Stomach smooth muscle (tissue), 2 donors: ENCODE data around the gene ASB10.

Source experiments
- H3K27ac ChIP-seq: one replicate; pipeline ENCODE4 v1.7.0; 2013; ENCODE audit warnings: mild to moderate bottlenecking, low read length, inconsistent platforms
- H3K27me3 ChIP-seq, 2 donors: one replicate each; pipeline ENCODE4 v1.7.0; 2013; ENCODE audit warnings: low read length in 2 of 2; ENCODE audit not compliant: insufficient read depth in 2 of 2, control insufficient read depth in 1 of 2
- H3K36me3 ChIP-seq, 2 donors: one replicate each; pipeline ENCODE4 v1.7.0; 2013; ENCODE audit warnings: low read length in 2 of 2; ENCODE audit not compliant: control insufficient read depth in 2 of 2, insufficient read depth in 2 of 2
- H3K4me1 ChIP-seq: one replicate; pipeline ENCODE4 v1.7.0; 2013; ENCODE audit warnings: low read length; ENCODE audit not compliant: control insufficient read depth, insufficient read depth
- H3K4me3 ChIP-seq, 2 donors: one replicate each; pipeline ENCODE4 v1.7.0; 2013; ENCODE audit warnings: low read length in 2 of 2
- H3K9ac ChIP-seq, 2 donors: one replicate each; pipeline ENCODE4 v1.7.0; 2013; ENCODE audit warnings: low read length in 2 of 2, mild to moderate bottlenecking in 1 of 2
- H3K9me3 ChIP-seq, 2 donors: one replicate each; pipeline ENCODE4 v1.7.0; 2013; ENCODE audit warnings: low read length in 2 of 2; ENCODE audit not compliant: control insufficient read depth in 2 of 2
- donor health status: healthy.
- donor health status: Pancreatic carcinoma.

Gene ASB10

DNA sequence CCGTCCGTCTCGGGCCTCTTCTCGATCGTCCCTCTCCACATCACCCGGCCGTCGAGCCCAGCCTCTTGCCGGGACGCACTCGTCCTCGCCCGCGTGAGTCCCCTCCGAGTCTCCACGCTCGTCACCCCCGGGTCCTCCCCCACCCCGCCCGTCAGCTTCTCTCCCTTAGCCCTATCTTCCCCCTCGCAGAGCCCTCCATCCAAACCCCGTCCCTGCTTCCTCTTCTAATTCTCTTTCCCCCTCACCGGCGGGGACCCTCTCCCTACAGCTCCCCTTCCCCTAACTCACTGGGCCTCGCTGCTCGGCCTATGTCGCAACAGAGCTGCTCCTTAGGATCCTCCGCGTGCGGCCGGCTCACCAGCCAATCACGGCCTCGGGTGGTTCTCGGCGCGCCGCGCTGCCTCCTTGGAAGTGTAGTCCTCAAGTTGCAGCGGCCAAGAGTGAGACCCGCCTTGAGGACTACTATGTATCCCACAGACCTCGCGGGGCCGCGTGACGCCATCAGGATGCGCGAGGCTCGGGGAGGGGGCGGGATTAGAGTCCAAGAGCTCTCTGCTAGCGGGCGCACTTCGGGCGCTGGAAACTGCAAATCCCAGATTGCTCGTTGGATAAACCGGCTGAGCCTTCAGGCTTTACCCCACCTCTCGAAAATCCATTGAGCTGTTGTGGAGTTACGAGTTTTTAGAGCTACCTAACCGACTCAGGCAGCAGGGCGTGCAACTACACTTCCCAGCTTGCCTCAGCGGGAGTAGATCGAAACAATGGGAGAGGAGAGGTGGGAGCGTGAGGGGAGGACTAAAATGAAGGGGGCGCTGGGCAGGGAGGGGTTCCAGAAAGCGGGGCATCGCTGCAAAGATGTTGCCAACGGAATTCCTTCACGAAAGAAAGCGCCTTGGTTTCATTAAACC lies 40.1 kb upstream of the ASB10 start, which contains the start of gene ABCF2:
ABCF2 (minus strand) TSS at position 331 of the 908 bp plus-strand sequence. CDS start 747 bp downstream, outside the sequence.
- peak within 1 kb of the TSS; percentile 82 for H3K27ac ChIP-seq
- peak within 1 kb of the TSS; percentile 91 to 92 for H3K9ac ChIP-seq
- H3K27me3 ChIP-seq = no peaks in the 10 kb centered on the region
- H3K9me3 ChIP-seq = no peaks in the 10 kb centered on the region
- H3K4me3 ChIP-seq = peak within 1 kb of the TSS; percentile 81 to 96
- H3K36me3 ChIP-seq = peaks cover 25 to 27% of the 10 kb centered on the region in 2 donors
- H3K4me1 ChIP-seq = peaks cover 27% of the 10 kb centered on the region

DNA sequence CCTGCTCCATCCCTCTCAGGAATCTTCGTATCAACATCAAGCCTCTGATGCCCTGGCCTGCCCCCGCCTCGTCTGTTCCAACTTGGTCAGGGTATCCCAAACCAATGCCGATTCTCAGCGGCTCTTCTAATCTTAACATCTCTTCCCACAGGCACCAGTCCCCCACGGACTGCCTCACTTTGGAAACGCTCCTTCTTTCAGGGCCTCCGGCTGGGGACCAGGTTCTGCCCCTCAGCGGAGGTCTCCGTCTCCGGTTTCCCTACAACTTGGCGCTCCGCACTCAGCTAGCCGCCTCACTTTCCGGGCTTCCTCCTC lies 39.5 kb upstream of the ASB10 start:
- peak overlapping the region; percentile 91 to 92 for H3K9ac ChIP-seq
- peak overlapping the region; percentile 71 to 96 for H3K4me3 ChIP-seq
- peaks cover 23% of the 10 kb centered on the region for H3K4me1 ChIP-seq
- H3K9me3 ChIP-seq = no peaks in the 10 kb centered on the region
- peaks cover 28 to 32% of the 10 kb centered on the region in 2 donors for H3K36me3 ChIP-seq
- peak overlapping the region; percentile 76 for H3K27ac ChIP-seq
- no peaks in the 10 kb centered on the region for H3K27me3 ChIP-seq

DNA sequence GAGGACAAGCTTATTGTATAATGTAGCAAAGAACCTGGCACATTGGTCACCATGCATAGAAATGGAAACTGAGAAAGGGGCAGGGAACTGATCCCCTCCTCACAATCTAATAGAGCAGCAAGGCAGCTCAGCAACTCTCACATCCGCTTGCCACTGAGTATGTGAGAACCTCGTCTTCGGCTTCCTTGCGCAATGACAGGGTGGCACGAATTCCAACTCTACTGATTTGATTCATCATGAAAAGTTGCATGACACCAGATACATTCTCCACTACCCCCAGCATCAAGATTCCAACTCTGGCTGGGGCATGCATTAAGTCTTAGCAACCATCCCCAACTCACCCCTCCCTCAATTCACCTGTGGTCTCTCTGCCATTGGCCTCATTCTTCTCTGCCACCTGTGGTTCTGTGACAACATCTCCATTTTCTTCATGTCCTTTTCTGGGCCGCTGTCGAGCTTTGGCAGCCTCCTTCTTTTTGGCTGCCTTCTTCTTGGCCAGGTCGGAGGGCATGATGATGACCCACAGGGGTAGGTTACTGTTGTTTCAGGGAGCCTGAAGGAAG lies 39.0 kb upstream of the ASB10 start:
- Histone ChIP-seq H3K36me3 (peaks cover 30 to 33% of the 10 kb centered on the region in 2 donors), H3K27ac (no peak overlapping the region), H3K9ac (peak overlapping the region; percentile 91 to 92), H3K4me1 (peaks cover 23% of the 10 kb centered on the region), H3K27me3 (no peaks in the 10 kb centered on the region), H3K4me3 (peak overlapping the region; percentile 71 to 96), H3K9me3 (no peaks in the 10 kb centered on the region)

DNA sequence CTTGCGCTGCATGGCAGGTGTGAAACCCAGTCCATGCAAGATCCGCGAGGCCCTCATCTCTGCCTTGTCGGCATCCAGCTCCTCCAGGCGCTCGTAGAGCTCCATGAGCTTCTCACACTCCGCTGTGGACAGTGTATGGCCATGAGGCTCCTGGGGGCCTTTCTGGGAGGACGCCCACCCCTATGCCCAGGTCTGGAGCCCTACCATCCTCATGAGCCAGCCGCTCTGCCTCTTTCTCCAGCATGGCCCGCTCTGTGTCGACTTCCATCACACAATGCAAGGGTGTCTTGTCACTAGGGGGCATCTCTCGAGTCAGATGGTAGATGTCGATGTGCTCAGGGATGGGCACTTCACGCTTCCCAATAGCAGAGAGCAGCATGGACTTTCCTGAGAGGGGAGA lies 36.7 kb upstream of the ASB10 start:
- Histone ChIP-seq H3K4me3 (no peak overlapping the region), H3K27me3 (no peaks in the 10 kb centered on the region), H3K27ac (no peak overlapping the region), H3K9me3 (no peaks in the 10 kb centered on the region), H3K36me3 (peaks cover 46 to 47% of the 10 kb centered on the region in 2 donors), H3K9ac (no peak overlapping the region), H3K4me1 (peaks cover 23% of the 10 kb centered on the region)

DNA sequence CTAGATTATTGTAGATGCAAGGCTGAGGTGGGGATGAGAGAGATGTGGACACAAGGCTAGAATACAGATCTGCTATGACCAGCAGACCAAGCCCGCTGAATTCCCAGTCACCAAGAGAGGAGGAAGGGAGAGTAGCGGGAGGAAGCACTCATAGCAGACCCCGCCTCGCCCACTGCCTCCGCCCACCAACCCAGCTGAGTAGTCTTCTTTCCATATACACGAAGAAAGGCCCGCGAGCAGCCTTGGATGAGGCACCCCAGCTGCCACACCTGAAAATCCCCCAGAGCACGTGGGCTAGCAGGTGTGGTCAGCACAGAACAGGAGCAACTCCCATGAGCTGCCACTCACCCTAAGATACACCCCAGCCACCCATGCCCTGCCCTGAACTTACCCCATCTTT lies 31.1 kb upstream of the ASB10 start:
- no peaks in the 10 kb centered on the region for H3K9me3 ChIP-seq
- H3K36me3 ChIP-seq = peaks cover 72 to 78% of the 10 kb centered on the region in 2 donors
- H3K4me3 ChIP-seq = no peak overlapping the region
- no peak overlapping the region for H3K9ac ChIP-seq
- no peaks in the 10 kb centered on the region for H3K27me3 ChIP-seq
- no peaks in the 10 kb centered on the region for H3K4me1 ChIP-seq
- H3K27ac ChIP-seq = no peak overlapping the region

DNA sequence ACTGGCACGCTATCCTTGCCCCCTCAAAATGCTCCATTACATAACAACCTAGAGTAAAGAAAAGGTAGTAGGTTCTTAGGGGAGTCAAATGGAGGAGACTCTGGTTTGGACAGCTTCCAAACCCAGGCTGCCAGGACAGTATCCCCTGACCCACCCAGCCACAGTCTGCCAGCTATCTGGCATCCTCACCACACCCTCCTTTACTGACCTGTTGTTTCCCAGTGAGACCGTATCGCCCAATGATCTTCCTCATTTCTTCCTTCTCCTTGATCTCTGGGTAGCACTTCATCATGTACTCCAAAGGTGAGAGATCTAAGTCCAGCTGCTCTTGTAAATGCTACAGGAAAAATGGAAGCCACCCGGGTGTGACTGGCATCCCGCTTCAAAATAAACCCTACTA lies 28.3 kb upstream of the ASB10 start:
- Histone ChIP-seq H3K36me3 (peaks cover 54 to 60% of the 10 kb centered on the region in 2 donors), H3K4me3 (no peak overlapping the region), H3K27me3 (no peaks in the 10 kb centered on the region)

DNA sequence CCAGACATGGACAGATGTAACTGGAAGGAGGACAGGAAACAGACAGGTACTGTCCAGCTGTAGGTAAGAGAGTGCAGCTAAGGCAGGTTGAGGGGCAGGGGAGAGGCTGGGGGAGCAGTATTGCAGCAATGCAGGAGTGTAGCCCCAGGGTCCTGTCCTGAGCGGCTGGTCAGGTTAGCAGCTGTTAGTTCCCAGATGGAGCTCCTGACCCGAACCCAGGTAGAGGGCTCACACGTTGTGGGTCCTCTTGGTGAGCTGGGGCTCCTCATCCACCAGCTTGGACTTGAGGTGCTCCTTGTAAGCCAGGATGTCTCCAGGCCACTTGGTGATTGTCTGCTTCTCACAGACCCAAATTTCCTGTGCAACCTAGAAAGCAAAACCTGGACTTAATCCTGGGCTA lies 26.8 kb upstream of the ASB10 start:
- Histone ChIP-seq H3K27me3 (no peaks in the 10 kb centered on the region), H3K4me1 (no peaks in the 10 kb centered on the region), H3K36me3 (peaks cover 46 to 51% of the 10 kb centered on the region in 2 donors), H3K27ac (no peak overlapping the region), H3K9me3 (no peaks in the 10 kb centered on the region), H3K4me3 (no peak overlapping the region), H3K9ac (no peak overlapping the region)

More for the DNA sequence above, 28.3 kb upstream of the ASB10 start:
- no peaks in the 10 kb centered on the region for H3K4me1 ChIP-seq
- H3K9me3 ChIP-seq = no peaks in the 10 kb centered on the region
- H3K9ac ChIP-seq = no peak overlapping the region
- no peak overlapping the region for H3K27ac ChIP-seq

DNA sequence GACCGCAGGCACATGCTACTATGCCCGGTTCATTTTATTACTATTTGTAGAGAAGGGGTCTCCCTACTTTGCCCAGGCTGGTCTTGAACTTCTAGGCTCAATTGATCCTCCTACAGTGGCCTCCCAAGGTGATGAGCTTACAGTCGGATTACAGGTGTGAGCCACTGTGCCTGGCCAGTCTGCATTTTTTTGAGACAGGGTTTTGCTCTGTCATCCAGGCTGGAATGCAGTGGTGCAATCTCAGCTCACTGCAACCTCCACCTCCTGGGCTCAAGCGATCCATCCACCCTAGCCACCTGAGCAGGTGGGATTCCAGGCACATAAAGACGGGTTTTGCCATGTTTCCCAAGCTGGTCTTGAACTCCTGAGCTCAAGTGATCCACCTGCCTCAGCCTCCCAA lies 25.6 kb upstream of the ASB10 start:
- H3K4me3 ChIP-seq = no peak overlapping the region
- H3K9me3 ChIP-seq = no peaks in the 10 kb centered on the region
- peaks cover 35 to 43% of the 10 kb centered on the region in 2 donors for H3K36me3 ChIP-seq
- no peak overlapping the region for H3K27ac ChIP-seq
- H3K27me3 ChIP-seq = no peaks in the 10 kb centered on the region
- no peaks in the 10 kb centered on the region for H3K4me1 ChIP-seq
- H3K9ac ChIP-seq = no peak overlapping the region

DNA sequence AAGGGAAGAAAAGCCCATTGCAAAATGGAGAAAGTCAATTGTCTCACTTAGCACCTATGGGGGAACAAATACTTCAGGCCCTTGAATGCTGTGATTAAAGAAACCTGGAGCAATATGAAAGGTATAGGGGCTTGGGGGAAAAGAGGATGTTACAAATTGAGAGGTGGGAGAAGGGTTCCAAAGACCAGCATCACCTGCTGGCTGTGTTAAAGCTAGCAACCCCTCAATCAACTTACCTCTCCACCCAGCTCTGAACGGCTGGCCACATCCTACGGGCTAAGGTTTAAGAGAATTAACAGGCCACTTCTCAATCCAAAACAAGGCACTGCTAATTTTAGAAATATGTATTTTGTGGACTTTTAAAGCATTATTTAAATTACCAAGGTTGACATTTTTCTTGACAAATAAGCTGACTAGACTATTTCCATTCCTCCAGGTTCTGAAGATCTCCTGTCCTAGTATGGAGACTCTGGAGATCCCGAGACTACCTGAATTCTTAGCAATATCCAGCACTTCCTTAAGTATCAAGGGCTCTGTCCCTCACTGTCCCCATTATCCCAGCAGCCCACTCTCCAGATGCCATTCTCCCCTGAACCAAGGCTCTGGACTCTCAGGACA lies 24.2 kb upstream of the ASB10 start:
- Histone ChIP-seq H3K4me3 (no peak overlapping the region), H3K27ac (no peak overlapping the region), H3K27me3 (no peaks in the 10 kb centered on the region), H3K9me3 (no peaks in the 10 kb centered on the region), H3K36me3 (peaks cover 30 to 32% of the 10 kb centered on the region in 2 donors), H3K9ac (no peak overlapping the region), H3K4me1 (no peaks in the 10 kb centered on the region)

DNA sequence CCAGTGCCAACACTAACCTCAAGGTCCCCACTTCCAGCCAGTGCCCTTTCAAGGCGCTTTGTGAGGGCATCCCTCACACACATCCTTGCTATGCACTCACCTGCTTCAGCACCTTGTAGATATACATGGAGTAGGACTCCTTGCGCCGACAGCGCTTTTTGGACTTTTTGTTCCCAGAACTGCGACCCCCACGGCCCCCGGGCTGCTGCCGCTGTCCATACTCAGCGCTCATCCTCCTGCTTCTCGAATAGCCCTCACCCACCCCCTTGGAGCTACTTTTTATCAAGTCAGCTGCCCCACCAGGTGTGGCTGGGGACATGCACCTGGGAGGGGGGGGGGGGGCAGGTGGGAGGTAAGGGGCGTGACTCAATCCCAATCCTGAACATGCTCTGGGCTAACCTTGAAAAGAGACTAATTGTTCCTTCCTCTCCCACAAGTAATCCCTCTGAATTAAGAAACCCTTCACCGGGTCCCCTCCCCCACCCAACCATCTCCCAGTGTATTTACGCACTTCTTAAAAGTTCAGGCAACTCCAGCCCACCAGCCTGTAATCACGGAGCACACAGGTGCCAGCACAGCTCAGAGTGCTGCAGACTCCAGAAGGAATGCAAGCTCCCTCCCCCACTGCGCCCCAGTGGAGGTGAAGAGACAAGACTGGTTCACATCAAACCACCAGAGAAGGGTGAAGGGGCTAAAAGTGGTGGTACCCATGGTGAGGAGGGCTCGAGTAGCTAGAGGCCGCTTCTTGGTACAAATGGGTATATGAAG lies 23.2 kb upstream of the ASB10 start, which contains the start of gene H2BK1:
H2BK1 (minus strand) TSS at position 402 of the 768 bp plus-strand sequence; CDS start at position 232, 170 bp downstream.
- H3K9me3 ChIP-seq = no peaks in the 10 kb centered on the region
- no peaks in the 10 kb centered on the region for H3K4me1 ChIP-seq
- peaks cover 22% of the 10 kb centered on the region in 2 donors for H3K36me3 ChIP-seq
- H3K27me3 ChIP-seq = no peaks in the 10 kb centered on the region
- H3K9ac ChIP-seq = no peak within 1 kb of the TSS
- no peak within 1 kb of the TSS for H3K4me3 ChIP-seq
- no peak within 1 kb of the TSS for H3K27ac ChIP-seq
